ENCODE data around the gene OR7G1.

Gene OR7G1

GRCh38 chr19:9130965-9131364 lies 15.4 kb upstream of the OR7G1 start:
- Histone ChIP-seq H3K9ac (ENCODE audit: low read length) (no peak overlapping the region), H3F3A (ENCODE audit: insufficient read depth, low read length) (no peaks in the 10 kb centered on the region), H3K9me3 (ENCODE audit: low read length) (no peaks in the 10 kb centered on the region), H2AFZ (ENCODE audit: low read length) (no peak overlapping the region), H3K79me2 (ENCODE audit: insufficient read depth, low read length) (no peaks in the 10 kb centered on the region), H3K4me3 (ENCODE audit: low read depth, low read length, poor library complexity, severe bottlenecking) (no peak overlapping the region), H3K36me3 (ENCODE audit: insufficient read depth, low read length) (no peaks in the 10 kb centered on the region), H3K9me2 (ENCODE audit: low read depth, low read length) (no peaks in the 10 kb centered on the region), H3K27me3 (ENCODE audit: insufficient read depth, low read length) (no peaks in the 10 kb centered on the region), H3K27ac (ENCODE audit: low read depth, low read length, poor library complexity, severe bottlenecking) (no peak overlapping the region), H3K4me2 (ENCODE audit: low read length) (no peak overlapping the region), H4K20me1 (ENCODE audit: insufficient read depth, low read length) (no peaks in the 10 kb centered on the region), H3K4me1 (ENCODE audit: insufficient read depth, low read length, severe bottlenecking) (no peaks in the 10 kb centered on the region)
- TF ChIP-seq EZH2 (IDR thresholded peaks at IDR 0.05; ENCODE audit: borderline replicate concordance, low read length) (no peak), CTCF (IDR thresholded peaks at IDR 0.05; ENCODE audit: low read length) (no peak)

GRCh38 chr19:9128171-9128570 lies 12.6 kb upstream of the OR7G1 start:
- H3K27me3 ChIP-seq (ENCODE audit: insufficient read depth, low read length), result no peaks in the 10 kb centered on the region; the same call in 1 of the 2 replicates
- no peaks in the 10 kb centered on the region for H3K9me2 ChIP-seq (ENCODE audit: low read depth, low read length)
- H3K9me3 ChIP-seq (ENCODE audit: low read length), result no peaks in the 10 kb centered on the region
- TF ChIP-seq EZH2 (IDR thresholded peaks at IDR 0.05; ENCODE audit: borderline replicate concordance, low read length) (no peak), CTCF (IDR thresholded peaks at IDR 0.05; ENCODE audit: low read length) (no peak)
- no peak overlapping the region for H3K27ac ChIP-seq (ENCODE audit: low read depth, low read length, poor library complexity, severe bottlenecking)
- H3K36me3 ChIP-seq (ENCODE audit: insufficient read depth, low read length), result no peaks in the 10 kb centered on the region
- no peaks in the 10 kb centered on the region for H3F3A ChIP-seq (ENCODE audit: insufficient read depth, low read length)
- H3K9ac ChIP-seq (ENCODE audit: low read length), result no peak overlapping the region
- H3K4me1 ChIP-seq (ENCODE audit: insufficient read depth, low read length, severe bottlenecking), result no peaks in the 10 kb centered on the region
- H3K79me2 ChIP-seq (ENCODE audit: insufficient read depth, low read length), result no peaks in the 10 kb centered on the region
- H2AFZ ChIP-seq (ENCODE audit: low read length), result no peak overlapping the region
- no peak overlapping the region for H3K4me2 ChIP-seq (ENCODE audit: low read length)
- H3K4me3 ChIP-seq (ENCODE audit: low read depth, low read length, poor library complexity, severe bottlenecking), result no peak overlapping the region
- H4K20me1 ChIP-seq (ENCODE audit: insufficient read depth, low read length), result no peaks in the 10 kb centered on the region

- H2AFZ ChIP-seq (ENCODE audit: low read length), result no peak within 1 kb of the TSS
- H3K79me2 ChIP-seq (ENCODE audit: insufficient read depth, low read length), result no peaks in the 10 kb centered on the region
- H3K27me3 ChIP-seq (ENCODE audit: insufficient read depth, low read length), result no peaks in the 10 kb centered on the region; the same call in 1 of the 2 replicates
- H3F3A ChIP-seq (ENCODE audit: insufficient read depth, low read length), result no peaks in the 10 kb centered on the region
- H3K9me3 ChIP-seq (ENCODE audit: low read length), result no peaks in the 10 kb centered on the region
- no peaks in the 10 kb centered on the region for H3K36me3 ChIP-seq (ENCODE audit: insufficient read depth, low read length)
- H3K9me2 ChIP-seq (ENCODE audit: low read depth, low read length), result no peaks in the 10 kb centered on the region
- no peak within 1 kb of the TSS for H3K27ac ChIP-seq (ENCODE audit: low read depth, low read length, poor library complexity, severe bottlenecking)
- H3K4me1 ChIP-seq (ENCODE audit: insufficient read depth, low read length, severe bottlenecking), result no peaks in the 10 kb centered on the region
- no peak within 1 kb of the TSS for H3K4me3 ChIP-seq (ENCODE audit: low read depth, low read length, poor library complexity, severe bottlenecking)
- H3K4me2 ChIP-seq (ENCODE audit: low read length), result no peak within 1 kb of the TSS
- H4K20me1 ChIP-seq (ENCODE audit: insufficient read depth, low read length), result no peaks in the 10 kb centered on the region
- TF ChIP-seq CTCF (IDR thresholded peaks at IDR 0.05; ENCODE audit: low read length) (no peak), EZH2 (IDR thresholded peaks at IDR 0.05; ENCODE audit: borderline replicate concordance, low read length) (no peak)
- no peak within 1 kb of the TSS for H3K9ac ChIP-seq (ENCODE audit: low read length)
Observed at GRCh38 chr19:9126900-9127405, 11.4 kb upstream of the OR7G1 start, which contains the start of gene OR7G3. Gene OR7G3 (minus strand): TSS chr19:9126950. CDS start chr19:9126950, 0 bp downstream.
